GM11168 (cell line): Measurements from ENCODE around the gene MUC6.
"Not testable (repeated sequence)": the region's sequence is repeated elsewhere in the genome, so short reads cannot be mapped to it uniquely, and the experiment has no call there.

Experiments
- in situ Hi-C: fragments of 300-500 bp; cut with MboI; formaldehyde crosslinking; loops from one replicate; pipeline ENCODE4 v1.12.0; 2022; ENCODE audit warnings: low sequenced_read_pairs; ENCODE audit not compliant: unreplicated experiment

MUC6 gene

DNA sequence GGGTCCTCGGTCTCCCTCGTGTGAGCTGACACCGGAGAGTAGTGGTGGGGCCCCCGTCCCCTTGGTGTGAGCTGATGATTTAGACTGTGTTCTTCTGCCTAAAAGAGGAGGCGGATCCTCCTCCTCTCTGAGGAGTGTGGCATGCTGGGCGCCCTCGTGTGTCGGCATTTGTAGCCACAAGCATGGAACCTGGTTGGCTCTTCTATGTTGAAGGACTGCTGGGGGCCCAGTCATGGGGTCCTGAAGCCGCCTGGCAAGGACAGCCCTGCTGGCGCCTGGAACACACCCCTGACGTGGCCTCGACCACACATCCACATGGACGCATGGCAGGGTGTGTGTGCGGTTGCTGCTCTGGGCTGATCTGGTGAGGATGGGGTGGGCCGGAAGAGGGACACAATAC lies 60.7 kb downstream of the MUC6 start:
- in situ Hi-C loops, result no loop called here

DNA sequence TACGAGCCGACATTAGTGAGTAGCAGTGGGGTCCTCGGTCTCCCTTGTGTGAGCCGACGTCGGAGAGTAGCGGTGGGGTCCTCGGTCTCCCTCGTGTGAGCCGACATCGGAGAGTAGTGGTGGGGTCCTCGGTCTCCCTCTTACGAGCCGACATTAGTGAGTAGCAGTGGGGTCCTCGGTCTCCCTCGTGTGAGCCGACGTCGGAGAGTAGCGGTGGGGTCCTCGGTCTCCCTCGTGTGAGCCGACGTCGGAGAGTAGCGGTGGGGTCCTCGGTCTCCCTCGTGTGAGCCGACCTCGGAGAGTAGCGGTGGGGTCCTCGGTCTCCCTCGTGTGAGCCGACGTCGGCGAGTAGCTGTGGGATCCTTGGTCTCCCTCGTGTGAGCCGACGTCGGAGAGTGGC lies 61.1 kb downstream of the MUC6 start:
- in situ Hi-C loops, result not testable (repeated sequence)

DNA sequence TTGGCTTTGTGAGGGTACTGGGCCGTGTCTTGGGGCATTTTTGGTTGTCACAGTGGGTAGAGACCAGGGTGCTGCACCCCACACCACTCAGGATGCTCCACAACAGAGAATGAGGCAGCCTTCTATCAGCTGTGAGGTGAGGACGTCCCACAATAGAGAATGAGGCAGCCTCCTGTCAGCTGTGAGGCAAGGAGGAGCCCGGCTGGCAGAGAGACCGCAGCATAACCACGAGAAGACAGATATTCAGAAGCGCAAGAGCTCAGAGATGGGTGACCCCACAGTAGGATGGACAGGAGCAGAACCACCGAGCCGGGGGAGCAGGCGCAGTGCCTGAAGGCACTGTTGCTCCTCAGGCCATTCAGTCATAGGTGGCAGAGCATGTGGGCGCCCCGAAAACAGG lies 63.3 kb downstream of the MUC6 start:
- in situ Hi-C loops, result no loop called here

DNA sequence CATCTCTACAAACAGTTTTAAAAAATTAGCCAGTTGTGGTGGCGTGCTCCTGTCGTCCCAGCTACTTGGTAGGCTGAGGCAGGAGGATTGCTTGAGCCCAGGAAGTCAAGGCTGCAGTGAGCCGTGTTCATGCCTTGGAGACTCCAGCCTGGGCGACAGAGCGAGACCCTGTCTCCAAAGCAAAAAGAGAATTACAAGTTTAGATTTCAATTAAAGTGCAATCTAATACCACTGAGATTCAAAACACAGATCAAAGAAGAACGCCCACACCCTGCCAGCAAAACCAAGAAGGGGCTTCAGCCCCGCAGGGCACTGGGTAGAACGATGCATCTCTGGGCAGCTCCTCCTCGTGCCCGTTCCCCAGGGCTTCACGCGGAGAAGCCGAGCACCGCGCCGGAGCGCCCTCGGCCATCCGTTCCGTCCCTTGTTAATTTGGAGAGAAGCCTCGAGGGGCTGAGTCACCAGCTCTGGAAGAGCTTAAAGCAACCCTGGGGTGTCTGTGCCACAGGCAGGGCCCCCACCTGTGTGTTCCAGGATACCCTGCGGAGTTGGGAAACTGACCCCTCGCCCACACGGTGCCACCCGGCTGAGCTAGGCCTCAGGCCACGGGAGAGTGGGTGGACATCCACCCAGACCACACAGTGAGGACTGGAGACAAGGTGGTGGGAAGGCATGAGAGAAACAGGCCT lies 63.9 kb downstream of the MUC6 start:
- in situ Hi-C loops, result no loop called here

DNA sequence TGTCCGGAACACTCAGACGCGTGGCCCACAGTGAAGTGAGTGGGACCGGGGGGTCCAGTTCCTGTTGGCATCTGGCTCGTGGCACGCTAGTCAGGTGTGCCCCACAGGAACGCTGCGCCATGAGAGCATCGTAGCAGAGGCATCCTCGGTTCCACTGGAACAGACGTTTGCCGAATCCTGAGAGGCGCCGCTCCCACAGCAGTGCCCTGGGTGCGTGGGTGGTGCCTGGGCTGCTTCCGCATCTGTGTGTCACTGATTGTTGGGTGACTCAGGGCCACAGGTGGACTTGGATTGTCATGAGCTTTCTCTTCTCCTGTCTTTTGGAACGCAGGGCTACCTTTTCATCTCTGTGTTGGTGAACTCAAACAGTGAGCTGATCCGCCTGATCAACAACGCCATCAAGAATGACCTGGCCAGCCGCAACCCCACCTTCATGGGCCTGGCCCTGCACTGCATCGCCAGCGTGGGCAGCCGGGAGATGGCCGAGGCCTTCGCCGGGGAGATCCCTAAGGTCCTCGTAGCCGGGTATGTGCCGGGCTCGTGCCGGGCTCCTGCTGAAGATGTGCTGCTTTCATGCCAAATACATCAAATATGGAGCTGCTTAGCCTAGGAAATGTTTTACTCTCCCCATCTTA lies 64.7 kb downstream of the MUC6 start:
- in situ Hi-C loops, result no loop called here

DNA sequence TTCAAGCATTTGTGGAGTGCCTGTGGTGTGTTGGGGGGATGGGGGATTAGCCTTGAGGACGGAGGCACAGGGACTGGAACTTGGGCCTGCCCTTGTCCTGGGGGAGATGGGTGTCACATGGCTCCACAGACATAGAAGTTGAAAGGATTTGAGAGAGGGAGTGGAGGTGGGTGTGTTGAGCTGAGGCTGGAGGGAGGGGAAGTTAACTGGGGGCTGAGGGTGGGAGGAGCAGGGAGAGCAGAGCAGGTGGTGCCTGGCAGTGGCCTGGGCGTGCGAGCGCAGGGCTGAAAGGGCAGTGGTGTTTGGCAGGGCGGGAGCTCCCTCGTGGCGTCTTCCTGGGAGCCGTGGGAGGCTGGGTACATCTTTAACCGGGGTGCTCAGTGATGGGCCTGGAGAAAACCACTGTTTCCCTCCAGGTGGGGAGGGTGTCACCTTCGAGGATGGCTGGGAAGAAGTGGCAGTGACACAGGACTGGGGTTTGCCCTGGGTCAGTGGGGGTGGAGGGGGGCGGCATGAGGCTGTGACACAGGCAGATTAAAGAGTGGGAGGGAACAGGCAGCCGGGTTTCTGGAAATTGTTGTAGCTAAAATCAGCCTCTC lies 65.3 kb downstream of the MUC6 start:
- in situ Hi-C loops, result no loop called here

DNA sequence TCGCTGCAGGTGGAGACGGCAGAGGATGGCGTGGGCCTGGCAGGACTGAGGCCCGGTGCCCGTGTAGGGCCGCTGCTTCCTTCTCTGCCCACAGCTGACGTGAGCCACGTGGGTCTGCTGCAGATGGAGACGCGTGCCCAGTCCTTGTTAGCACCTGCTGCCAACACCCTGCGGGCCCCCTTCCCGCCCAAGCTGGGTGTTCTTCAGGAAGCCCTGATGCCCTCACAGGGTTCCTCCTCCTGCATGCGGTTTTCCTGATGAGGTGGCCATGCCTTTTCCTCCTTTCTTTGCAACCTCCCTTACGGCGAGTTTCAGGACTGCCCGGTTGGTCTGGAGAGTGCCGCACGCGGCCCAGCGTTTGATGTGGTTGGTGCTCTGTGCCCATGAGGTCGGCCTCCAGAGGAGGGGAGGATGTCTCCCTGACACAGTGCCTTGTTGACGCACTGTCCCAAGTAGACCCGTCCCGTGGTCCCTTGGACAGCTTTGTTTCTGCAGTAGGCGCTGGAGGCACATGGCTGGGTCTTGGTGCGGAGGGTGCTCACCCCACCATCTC lies 66.1 kb downstream of the MUC6 start:
- in situ Hi-C loops, result no loop called here

DNA sequence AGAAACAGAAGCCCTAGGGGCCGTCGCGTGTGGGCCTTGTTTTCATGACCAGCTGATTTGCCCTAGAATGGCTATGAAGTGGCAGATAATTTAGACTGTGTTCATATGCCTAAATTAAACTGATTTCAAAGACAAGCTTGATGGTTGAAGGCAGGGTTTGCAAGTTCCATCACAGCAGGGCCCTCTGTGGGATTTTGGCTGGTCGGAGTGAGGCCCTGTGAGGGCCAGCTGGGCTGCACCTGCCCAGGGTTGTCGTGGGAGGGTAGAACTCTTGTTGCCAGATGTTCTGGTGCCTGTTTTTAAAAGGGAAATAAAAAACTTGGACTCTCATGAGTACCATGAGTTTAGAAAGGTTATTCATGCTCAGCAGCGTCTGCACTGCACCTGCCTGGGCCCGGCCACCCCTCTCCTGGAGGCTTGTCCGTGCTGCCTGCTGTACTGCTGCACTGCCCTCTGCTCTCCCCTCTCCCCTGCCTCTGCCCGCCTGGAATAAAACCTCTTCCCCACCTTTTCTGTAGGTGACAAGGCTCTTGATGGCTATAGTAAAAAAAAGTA lies 66.8 kb downstream of the MUC6 start:
- in situ Hi-C loops, result no loop called here

DNA sequence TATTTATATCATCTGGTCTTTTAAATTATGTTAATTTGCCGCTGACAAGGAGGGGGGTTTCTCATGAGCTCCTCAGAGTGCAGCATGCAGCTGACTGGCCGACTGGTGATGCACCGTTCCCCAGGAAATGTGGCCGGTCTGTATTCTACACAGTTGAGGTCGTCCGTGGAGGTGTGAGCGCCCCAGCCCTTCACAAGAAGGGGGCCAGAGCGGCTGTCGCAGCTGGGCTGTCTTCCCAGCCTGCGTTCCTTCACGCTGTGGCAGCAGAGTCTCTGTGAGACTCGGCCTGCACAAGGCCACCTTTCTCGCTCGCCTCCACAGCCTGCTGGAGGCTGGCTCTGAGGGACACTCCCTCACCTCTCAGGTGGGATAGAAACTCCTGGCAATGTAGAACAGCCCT lies 67.7 kb downstream of the MUC6 start:
- in situ Hi-C loops, result no loop called here

DNA sequence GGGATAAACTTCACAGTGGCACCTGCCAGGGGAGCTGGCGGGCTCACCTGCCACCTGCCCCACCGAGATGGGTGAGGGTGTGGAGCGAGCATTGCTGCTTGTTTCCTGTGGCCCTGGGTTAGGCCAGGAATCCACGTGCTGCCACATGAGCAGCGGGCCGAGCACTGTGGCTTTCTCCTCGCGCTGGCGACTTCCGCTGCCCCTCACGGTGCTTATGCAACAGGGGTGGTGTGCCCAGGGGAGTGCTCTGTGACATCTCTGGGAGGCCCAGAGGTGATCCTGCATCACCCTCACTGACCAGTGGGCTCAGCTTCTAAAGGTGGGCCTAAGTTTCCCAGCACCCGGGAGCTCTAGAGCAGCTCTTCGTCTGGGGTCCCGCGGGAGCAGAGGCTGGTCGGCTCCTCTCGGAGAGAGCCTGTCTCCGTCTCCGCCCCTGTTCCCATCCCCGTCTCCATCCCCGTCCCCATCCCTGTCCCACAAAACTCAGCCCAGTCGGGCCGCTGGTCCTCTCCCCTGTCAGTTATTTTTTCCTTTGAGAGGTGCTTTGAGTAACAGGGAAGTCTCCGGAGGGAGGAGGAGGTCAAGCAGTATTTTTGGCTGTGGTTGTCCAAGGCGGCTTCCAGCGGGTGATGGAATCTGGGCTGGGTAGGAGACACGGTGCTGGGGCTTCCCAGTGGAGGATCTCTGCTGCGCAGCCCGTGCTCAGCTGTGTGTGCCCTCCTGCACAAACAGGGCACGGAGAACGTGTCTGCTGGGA lies 68.3 kb downstream of the MUC6 start:
- in situ Hi-C loops, result no loop called here

DNA sequence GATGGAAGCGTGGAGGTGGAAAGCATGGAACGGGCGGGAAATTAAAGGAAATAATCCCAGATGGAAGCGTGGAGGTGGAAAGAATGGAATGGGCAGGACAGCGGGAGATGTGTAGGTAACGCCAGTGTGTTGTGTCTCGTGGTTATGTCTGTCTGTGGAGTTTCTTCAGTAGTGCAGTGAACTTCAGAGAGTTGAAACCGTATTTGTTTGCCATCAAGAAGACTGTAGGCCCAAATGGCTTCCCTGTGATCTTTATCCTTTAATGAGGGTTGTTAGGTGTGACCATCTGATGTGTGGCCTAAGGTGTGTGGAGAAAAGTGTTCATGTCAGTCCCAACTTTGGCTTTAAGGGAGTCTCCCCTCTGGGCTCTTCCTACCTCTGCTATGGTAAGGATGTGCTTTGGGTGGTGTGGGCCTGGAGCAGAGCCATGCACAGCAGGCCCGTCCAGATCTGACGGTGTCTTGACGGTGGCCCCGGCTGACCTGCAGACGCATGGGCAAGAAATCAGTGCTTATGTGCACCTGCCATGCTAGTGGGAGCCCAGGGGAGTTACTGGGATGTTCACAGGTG lies 71.2 kb downstream of the MUC6 start:
- in situ Hi-C loops, result no loop called here

DNA sequence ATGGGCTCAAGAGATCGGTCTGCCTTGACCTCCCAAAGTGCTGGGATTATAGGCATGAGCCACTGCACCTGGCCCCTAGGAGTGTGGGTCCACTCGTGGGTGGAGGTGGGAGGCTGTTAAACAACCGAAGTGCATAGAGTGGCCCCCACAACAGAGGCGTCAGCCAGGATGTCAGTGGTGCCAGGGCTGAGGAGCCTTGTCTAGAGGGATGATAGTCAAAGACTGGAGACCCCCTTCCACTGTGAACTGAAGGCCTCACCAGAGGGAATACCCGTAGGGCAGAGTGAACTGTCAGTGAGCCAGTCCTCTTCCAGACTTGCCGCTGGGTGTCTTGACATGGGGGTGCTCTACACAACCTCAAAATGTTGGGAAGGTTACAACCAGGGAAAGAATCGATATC lies 72.7 kb downstream of the MUC6 start:
- in situ Hi-C loops, result no loop called here
